Measurements from ENCODE around the gene PTCD1.

PTCD1 gene

DNA sequence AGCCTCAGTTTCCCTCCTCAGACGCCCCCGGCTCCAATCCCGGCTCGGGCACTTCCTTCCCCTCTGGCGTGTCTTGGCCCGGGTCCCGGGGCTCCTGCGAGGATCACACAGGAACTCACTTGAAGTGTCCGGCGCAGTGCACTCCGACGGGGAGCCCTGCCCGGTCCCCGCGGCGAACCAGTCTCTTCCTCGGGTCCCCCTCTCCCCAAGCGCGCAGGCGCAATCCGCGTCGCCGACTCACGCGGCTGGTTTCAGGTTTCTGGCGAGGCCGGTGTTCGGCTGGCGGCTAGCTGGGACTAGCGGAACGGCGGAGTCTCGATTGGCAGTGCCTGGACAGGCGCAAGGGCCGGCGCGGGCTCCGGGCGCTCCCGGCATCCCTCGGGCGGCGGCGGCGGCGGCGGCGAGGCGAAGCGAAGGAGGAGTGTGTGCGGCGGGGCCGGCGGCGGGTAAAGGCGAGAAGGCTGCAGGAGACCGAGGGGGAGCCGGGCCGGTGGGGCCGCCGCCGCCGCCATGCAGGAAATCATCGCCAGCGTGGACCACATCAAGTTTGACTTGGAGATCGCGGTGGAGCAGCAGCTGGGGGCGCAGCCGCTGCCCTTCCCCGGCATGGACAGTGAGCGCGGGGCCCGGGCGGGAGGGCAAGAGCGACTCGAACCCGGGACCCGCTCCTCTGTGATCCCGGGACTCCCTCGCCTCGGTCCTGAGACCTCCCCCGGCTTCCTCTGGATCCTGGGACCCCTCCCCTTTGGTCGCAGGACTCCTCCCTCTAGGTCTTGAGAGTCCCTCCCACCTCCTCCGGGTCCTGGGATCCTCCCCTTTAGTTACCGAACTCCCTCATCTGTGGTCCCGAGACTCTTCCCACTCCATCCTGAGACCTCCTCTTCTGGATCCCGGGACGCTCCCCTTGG lies at the start of gene PTCD1, which contains the start of gene CPSF4:
Gene PTCD1 (minus strand): TSS at position 226 of the 908 bp plus-strand sequence. CDS start 3,556 bp downstream, outside the sequence.
Gene CPSF4 (plus strand): TSS at position 371 of the 908 bp plus-strand sequence. CDS start 140 bp downstream, at position 511.
- DNase-seq: peak; percentile 82

DNA sequence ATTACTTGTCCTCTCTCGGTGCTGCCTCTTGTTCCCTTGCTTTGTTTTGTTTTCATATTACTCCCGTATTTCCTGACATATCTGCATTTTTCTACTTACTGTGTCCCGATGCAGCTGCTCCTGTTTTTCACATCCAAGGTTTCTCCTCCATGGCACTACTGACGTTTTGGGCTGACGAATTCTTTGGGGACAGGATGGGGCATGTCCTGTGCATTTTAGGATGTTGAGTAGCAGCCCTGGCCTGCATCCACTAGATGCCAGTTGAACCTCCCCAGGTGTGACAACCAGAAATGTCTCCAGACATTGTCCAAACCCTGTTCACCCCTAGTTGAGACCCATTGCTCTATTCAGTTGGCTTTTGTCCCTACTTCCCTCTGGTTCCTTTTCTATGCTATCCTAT lies 46.5 kb upstream of the PTCD1 start:
- DNase-seq: no peak

- DNase-seq: no peak
These were observed 40.2 kb upstream of the PTCD1 start for GRCh38 chr7:99478464-99479440.

GRCh38 chr7:99476107-99476506 lies 37.5 kb upstream of the PTCD1 start:
- no peak for DNase-seq

DNA sequence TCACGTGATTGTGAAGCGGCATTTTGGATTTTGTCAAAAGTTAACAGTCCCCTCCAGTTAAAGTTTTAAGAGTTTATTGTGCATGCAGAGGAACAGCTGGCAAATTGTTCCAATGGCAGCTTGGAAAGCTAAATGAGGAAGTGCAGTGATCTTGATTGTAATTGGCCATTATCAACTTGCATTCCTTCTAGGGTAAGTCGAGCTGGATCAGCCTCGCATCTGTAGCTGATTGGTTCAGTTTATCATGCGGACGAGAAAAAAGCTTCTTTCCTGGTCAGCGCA lies 34.7 kb upstream of the PTCD1 start:
- DNase-seq: peak; percentile 10

GRCh38 chr7:99472561-99473314 lies 34.1 kb upstream of the PTCD1 start, which contains the start of gene ZNF789:
Gene ZNF789 (plus strand): TSS chr7:99472890. CDS start chr7:99476457, 3,567 bp downstream.
- peak; percentile 89 for DNase-seq

GRCh38 chr7:99469381-99470065 lies 30.9 kb upstream of the PTCD1 start:
- DNase-seq: no peak

DNA sequence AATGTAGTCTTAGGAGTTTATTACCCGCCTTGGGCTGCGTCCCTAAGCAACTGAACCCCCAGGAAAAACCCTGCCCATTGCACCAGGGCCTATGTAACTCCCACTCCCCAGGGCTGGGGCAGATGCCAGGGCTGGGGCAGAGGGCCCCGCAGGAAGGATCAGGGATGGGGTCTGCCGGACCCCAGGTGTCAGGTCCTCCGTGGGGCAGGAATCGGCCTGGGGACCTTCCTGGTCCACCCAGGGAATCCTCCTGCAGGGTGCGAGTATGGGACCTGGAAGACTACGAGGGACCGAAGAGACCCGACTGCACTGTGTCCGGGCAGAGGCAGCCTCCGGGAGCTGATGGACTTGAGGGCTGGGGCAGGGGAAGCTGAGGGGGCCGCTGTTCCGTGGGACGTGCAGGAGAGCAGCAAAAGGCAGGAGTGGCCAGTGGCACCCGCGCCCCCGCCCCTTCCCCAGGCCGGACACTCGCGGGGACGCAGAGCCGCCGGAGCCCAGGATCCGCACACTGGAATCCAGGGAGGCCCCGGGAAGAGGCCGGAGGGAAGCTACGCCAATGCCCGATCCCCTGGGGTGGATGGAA lies 29.8 kb upstream of the PTCD1 start:
- DNase-seq: no peak

- DNase-seq: no peak
These were observed 26.8 kb upstream of the PTCD1 start for GRCh38 chr7:99465421-99465768.

DNA sequence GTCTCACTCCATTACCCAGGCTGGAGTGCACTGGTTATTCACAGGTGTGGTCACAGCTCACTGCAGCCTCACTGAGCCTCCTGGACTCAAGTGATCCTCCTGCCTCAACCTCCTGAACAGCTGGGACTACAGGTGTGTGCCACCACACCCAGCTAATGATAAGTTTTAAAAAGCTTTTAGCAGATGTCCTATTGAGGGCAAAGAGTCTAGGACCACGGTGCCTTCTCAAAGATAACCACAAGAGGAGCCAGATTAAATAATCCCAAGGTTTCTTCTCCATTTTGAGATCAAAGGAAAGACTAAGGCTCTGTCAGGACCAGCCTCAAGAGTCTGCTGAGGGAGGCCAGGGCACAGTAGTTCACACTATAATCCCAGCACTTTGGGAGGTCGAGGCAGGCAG lies 22.6 kb upstream of the PTCD1 start:
- no peak for DNase-seq

DNA sequence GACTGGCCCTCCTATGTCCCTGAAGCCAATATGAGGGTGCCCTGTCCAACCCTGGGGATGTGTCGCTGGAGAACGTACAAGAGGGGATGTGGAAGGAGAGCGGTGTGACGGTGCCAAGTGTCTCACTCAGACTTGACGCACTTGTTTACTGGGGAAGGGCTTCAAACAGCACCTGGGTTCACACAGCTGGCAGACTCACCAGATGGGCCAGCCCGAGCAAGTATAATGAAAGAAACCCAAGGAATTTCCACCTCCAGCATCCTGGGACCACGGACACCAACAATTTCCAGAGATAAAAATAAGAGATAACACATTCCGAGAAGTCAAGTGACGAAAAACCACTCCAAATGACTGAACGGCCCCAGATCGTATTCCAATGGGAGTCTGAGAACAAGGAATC lies 22.1 kb upstream of the PTCD1 start:
- DNase-seq: no peak

- DNase-seq: no peak
These were observed 20.5 kb upstream of the PTCD1 start for GRCh38 chr7:99459087-99459486.

GRCh38 chr7:99457650-99458493 lies 19.3 kb upstream of the PTCD1 start:
- no peak for DNase-seq

DNA sequence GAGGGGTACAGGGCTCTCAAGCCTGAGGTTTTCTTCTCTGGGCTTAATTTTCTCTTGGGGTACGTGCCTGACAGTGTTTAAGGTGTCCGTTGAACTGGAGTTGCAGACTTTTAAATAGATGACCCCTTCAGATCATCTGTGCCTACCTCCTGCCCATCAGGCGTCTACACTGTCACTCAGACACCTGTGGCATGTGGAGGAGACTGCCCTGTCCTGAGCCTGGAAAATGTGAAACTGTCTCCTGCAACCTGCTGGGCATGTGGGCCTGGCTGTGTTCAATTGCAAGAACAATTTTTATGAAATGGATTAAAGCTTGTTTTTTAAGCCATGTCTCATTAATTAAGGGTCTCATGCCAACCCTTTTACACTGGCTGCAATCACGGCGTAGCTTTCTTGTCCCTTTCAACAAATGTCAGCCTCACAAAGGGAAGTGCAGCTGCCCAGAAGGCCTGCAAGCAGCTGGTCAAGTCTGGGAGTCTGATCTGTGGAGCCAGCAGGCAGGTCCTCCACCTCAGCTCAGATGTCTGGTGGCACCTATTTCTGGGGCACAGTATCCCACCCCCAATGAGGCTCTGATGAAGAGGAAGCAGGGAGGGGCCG lies 18.6 kb upstream of the PTCD1 start:
- DNase-seq: no peak

- DNase-seq: no peak
These were observed 17.7 kb upstream of the PTCD1 start for GRCh38 chr7:99456288-99456687.

GRCh38 chr7:99455874-99456273 lies 17.3 kb upstream of the PTCD1 start:
- DNase-seq: no peak

DNA sequence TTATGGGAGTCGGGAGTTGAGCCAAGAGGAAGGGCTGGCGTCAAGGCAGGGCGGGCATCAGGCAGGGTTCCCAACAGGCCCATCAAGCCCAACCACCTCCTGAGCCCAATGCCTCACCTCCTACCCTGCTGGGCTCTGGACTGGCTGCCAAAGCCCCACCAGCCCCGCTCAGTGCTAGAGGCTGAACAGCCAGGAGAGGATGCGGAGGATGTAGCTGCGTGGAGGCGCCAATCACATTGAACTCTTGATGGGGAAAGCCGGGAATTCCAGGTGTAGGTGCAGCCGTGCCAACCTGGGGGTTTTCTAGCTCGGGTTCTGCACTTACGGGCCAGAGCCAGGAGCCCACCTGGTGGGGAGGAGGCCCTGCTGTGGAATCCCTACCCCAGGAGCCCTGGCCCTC lies 14.5 kb upstream of the PTCD1 start:
- no peak for DNase-seq

GRCh38 chr7:99452541-99452940 lies 13.9 kb upstream of the PTCD1 start:
- no peak for DNase-seq

GRCh38 chr7:99451936-99452335 lies 13.3 kb upstream of the PTCD1 start:
- no peak for DNase-seq

GRCh38 chr7:99449326-99449725 lies 10.7 kb upstream of the PTCD1 start:
- DNase-seq: no peak
